Measurements from ENCODE around the gene TMEM143. TPM values are rescaled to one million over a fixed set of nuclear protein-coding genes. Genes with fewer than 3 reads are reported as not detected.
"Not testable (repeated sequence)": the region's sequence is repeated elsewhere in the genome, so short reads cannot be mapped to it uniquely, and the experiment has no call there.

The TMEM143 gene
- total and polyA plus RNA-seq, 2 donors = 4.6 to 10.3 TPM

DNA sequence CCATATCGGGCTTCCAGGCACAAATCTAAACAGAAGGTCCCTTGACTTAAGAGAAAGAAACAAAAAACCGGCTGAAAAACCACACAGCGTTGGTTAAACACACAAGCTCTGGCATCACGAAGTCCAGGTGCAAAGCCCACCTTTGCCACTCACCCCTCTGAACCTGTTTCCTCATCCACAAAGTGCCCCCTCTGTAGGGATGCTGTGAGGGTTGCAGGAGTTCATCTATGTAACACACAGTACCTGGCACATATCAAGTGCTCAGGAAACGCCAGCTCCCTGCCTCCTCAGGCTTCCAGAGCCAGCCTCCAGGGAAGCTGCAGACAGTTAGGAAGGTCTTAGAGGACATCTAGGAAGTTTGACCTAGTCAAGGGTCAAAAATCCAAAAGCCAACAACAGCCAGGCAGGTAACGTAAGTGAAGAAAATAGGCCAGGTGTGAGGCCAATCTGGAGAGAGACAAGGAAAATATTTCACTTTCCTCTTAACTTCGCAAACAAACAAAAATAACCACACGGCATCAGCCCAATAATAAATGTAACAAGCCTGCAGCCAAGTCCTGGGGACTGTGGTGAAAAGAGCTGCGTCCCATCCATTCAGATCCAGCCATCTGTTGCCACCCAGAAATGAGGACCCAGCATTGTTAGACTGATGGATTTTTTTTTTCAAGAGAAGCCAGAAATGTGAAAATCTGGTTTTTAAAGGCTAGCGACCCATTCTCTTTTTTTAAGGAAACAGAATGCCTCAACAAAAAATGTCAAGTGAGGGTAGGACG is 17.6 kb upstream of the TMEM143 start:
- Histone ChIP-seq H3K4me3 (ENCODE audit: low read length in 2 of 2) (no peak overlapping the region), H3K27me3 (ENCODE audit: control insufficient read depth in 2 of 2, insufficient read depth in 1 of 2, low read length in 1 of 2) (no peaks in the 10 kb centered on the region), H3K4me1 (ENCODE audit: control insufficient read depth in 2 of 2, insufficient read depth in 2 of 2, low read length in 2 of 2) (no peaks in the 10 kb centered on the region), H3K36me3 (ENCODE audit: control insufficient read depth in 2 of 2, insufficient read depth in 2 of 2, low read length in 1 of 2) (peaks cover 45 to 54% of the 10 kb centered on the region in 2 donors), H3K9me3 (ENCODE audit: control insufficient read depth in 2 of 2, insufficient read depth in 1 of 2, low read length in 1 of 2) (no peaks in the 10 kb centered on the region), H3K27ac (ENCODE audit: low read depth in 1 of 2, low read length in 1 of 2) (no peak overlapping the region)
- no peak for DNase-seq (ENCODE audit: low read depth in 6 of 9, low spot score in 9 of 9)
- WGBS = 97% methylated on average over 11 of the region's 11 CpGs

- Histone ChIP-seq H3K4me1 (ENCODE audit: control insufficient read depth in 2 of 2, insufficient read depth in 2 of 2, low read length in 2 of 2) (no peaks in the 10 kb centered on the region), H3K27me3 (ENCODE audit: control insufficient read depth in 2 of 2, insufficient read depth in 1 of 2, low read length in 1 of 2) (no peaks in the 10 kb centered on the region), H3K27ac (ENCODE audit: low read depth in 1 of 2, low read length in 1 of 2) (no peak overlapping the region), H3K36me3 (ENCODE audit: control insufficient read depth in 2 of 2, insufficient read depth in 2 of 2, low read length in 1 of 2) (peaks cover 26 to 32% of the 10 kb centered on the region in 2 donors), H3K4me3 (ENCODE audit: low read length in 2 of 2) (no peak overlapping the region), H3K9me3 (ENCODE audit: control insufficient read depth in 2 of 2, insufficient read depth in 1 of 2, low read length in 1 of 2) (no peaks in the 10 kb centered on the region)
- WGBS = 88% methylated on average over 5 of the region's 5 CpGs
- DNase-seq (ENCODE audit: low read depth in 6 of 9, low spot score in 9 of 9) = no peak
Measured at GRCh38 chr19:48379058-48379457, 15.3 kb upstream of the TMEM143 start.

DNA sequence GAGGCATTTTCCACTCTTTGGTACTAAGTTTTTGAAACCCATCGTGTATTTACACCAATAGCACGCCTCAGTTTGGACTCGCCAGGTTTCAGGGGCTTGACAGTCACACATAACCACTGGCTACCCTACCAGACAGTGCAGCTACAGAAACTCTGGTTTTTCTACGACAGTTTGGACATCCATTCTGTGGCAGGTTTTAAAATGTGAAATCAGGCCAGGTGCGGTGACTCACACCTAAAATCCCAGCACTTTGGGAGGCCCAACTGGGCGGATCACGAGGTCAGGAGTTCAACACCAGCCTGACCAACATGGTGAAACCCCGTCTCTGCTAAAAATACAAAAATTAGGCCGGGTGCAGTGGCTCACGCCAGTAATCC is 14.4 kb upstream of the TMEM143 start:
- peaks cover 18 to 23% of the 10 kb centered on the region in 2 donors for H3K36me3 ChIP-seq (ENCODE audit: control insufficient read depth in 2 of 2, insufficient read depth in 2 of 2, low read length in 1 of 2)
- H3K27ac ChIP-seq (ENCODE audit: low read depth in 1 of 2, low read length in 1 of 2) = no peak overlapping the region
- no peak for DNase-seq (ENCODE audit: low read depth in 6 of 9, low spot score in 9 of 9)
- no peaks in the 10 kb centered on the region for H3K4me1 ChIP-seq (ENCODE audit: control insufficient read depth in 2 of 2, insufficient read depth in 2 of 2, low read length in 2 of 2)
- peaks cover 0 to 3% of the 10 kb centered on the region in 2 donors for H3K27me3 ChIP-seq (ENCODE audit: control insufficient read depth in 2 of 2, insufficient read depth in 1 of 2, low read length in 1 of 2)
- H3K9me3 ChIP-seq (ENCODE audit: control insufficient read depth in 2 of 2, insufficient read depth in 1 of 2, low read length in 1 of 2) = no peaks in the 10 kb centered on the region
- no peak overlapping the region for H3K4me3 ChIP-seq (ENCODE audit: low read length in 2 of 2)
- 98% methylated on average over 10 of the region's 10 CpGs for WGBS

DNA sequence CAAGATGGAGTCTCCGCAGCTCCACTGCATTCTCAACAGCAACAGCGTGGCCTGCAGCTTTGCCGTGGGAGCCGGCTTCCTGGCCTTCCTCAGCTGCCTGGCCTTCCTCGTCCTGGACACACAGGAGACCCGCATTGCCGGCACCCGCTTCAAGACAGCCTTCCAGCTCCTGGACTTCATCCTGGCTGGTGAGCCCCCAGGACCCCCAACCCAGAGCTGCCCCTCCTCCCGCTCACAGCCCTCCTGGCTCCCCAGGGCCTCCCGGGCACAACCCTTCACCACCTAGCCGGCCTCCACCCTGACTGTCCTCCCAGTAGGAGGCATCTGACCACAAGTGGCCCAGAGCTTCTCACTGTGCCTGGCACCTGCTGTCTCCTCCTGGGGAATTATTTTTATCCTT is 9.8 kb upstream of the TMEM143 start:
- no peak overlapping the region for H3K4me3 ChIP-seq (ENCODE audit: low read length in 2 of 2)
- peaks cover 0 to 3% of the 10 kb centered on the region in 2 donors for H3K27me3 ChIP-seq (ENCODE audit: control insufficient read depth in 2 of 2, insufficient read depth in 1 of 2, low read length in 1 of 2)
- H3K27ac ChIP-seq (ENCODE audit: low read depth in 1 of 2, low read length in 1 of 2) = no peak overlapping the region
- no peaks in the 10 kb centered on the region for H3K36me3 ChIP-seq (ENCODE audit: control insufficient read depth in 2 of 2, insufficient read depth in 2 of 2, low read length in 1 of 2)
- no peak for DNase-seq (ENCODE audit: low read depth in 6 of 9, low spot score in 9 of 9)
- no peaks in the 10 kb centered on the region for H3K4me1 ChIP-seq (ENCODE audit: control insufficient read depth in 2 of 2, insufficient read depth in 2 of 2, low read length in 2 of 2)
- 96% methylated on average over 11 of the region's 11 CpGs for WGBS
- H3K9me3 ChIP-seq (ENCODE audit: control insufficient read depth in 2 of 2, insufficient read depth in 1 of 2, low read length in 1 of 2) = no peaks in the 10 kb centered on the region

DNA sequence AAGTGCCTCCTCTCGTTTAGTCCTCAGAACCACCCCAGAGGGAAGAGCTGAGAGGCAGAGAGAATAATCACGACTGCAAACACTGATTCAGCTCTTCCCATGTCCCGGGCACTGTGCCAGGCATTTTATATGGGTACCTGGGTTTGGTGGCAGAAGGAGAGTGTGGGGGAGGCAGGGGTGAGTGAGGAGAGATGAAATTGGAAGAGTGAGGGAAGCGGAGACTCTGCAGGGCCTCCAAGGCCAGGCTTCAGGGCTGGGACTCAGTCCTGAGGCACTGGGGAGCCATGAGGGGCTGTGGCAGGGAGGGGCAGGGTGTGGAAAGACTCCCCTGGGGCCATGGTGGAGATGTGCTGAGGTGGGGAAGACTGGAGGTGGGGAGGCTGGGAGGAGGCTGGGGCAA is 9.2 kb upstream of the TMEM143 start:
- DNase-seq (ENCODE audit: low read depth in 6 of 9, low spot score in 9 of 9) = no peak
- Histone ChIP-seq H3K4me1 (ENCODE audit: control insufficient read depth in 2 of 2, insufficient read depth in 2 of 2, low read length in 2 of 2) (no peaks in the 10 kb centered on the region), H3K27me3 (ENCODE audit: control insufficient read depth in 2 of 2, insufficient read depth in 1 of 2, low read length in 1 of 2) (peaks cover 0 to 3% of the 10 kb centered on the region in 2 donors)

GRCh38 chr19:48371771-48372170 is 8.0 kb upstream of the TMEM143 start:
- H3K27me3 ChIP-seq (ENCODE audit: control insufficient read depth in 2 of 2, insufficient read depth in 1 of 2, low read length in 1 of 2); H3K36me3 ChIP-seq (ENCODE audit: control insufficient read depth in 2 of 2, insufficient read depth in 2 of 2, low read length in 1 of 2); H3K4me3 ChIP-seq (ENCODE audit: low read length in 2 of 2); H3K27ac ChIP-seq (ENCODE audit: low read depth in 1 of 2, low read length in 1 of 2); DNase-seq (ENCODE audit: low read depth in 6 of 9, low spot score in 9 of 9); H3K4me1 ChIP-seq (ENCODE audit: control insufficient read depth in 2 of 2, insufficient read depth in 2 of 2, low read length in 2 of 2); H3K9me3 ChIP-seq (ENCODE audit: control insufficient read depth in 2 of 2, insufficient read depth in 1 of 2, low read length in 1 of 2): not testable (repeated sequence)
- WGBS = 97% methylated on average over 5 of the region's 5 CpGs

More for the DNA sequence above, 9.2 kb upstream of the TMEM143 start:
- 81% methylated on average over 4 of the region's 4 CpGs for WGBS
- H3K9me3 ChIP-seq (ENCODE audit: control insufficient read depth in 2 of 2, insufficient read depth in 1 of 2, low read length in 1 of 2) = no peaks in the 10 kb centered on the region
- no peaks in the 10 kb centered on the region for H3K36me3 ChIP-seq (ENCODE audit: control insufficient read depth in 2 of 2, insufficient read depth in 2 of 2, low read length in 1 of 2)
- H3K27ac ChIP-seq (ENCODE audit: low read depth in 1 of 2, low read length in 1 of 2) = no peak overlapping the region
- no peak overlapping the region for H3K4me3 ChIP-seq (ENCODE audit: low read length in 2 of 2)

DNA sequence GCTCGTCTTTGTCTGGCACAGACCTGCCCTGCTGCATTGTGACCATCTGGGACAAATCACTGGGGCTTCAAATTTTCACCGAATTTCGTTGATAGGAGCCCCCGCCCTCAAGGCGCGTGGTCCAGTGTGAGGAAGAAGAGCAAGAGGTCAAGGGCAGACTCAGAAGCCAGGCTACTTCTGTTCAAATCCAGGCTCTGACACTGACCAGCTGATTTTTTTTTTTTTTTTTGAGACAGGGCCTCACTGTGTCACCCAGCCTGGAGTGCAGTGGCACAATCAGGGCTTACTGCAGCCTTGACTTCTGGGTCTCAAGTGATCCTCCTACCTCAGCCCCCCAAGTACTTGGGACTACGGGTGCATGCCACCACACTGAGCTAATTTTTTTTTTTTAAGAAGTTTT is 7.6 kb upstream of the TMEM143 start:
- DNase-seq (ENCODE audit: low read depth in 6 of 9, low spot score in 9 of 9) = no peak
- H3K4me1 ChIP-seq (ENCODE audit: control insufficient read depth in 2 of 2, insufficient read depth in 2 of 2, low read length in 2 of 2) = no peaks in the 10 kb centered on the region
- 91% methylated on average over 7 of the region's 7 CpGs for WGBS
- H3K27me3 ChIP-seq (ENCODE audit: control insufficient read depth in 2 of 2, insufficient read depth in 1 of 2, low read length in 1 of 2) = peaks cover 0 to 3% of the 10 kb centered on the region in 2 donors
- no peak overlapping the region for H3K27ac ChIP-seq (ENCODE audit: low read depth in 1 of 2, low read length in 1 of 2)
- no peaks in the 10 kb centered on the region for H3K36me3 ChIP-seq (ENCODE audit: control insufficient read depth in 2 of 2, insufficient read depth in 2 of 2, low read length in 1 of 2)
- no peaks in the 10 kb centered on the region for H3K9me3 ChIP-seq (ENCODE audit: control insufficient read depth in 2 of 2, insufficient read depth in 1 of 2, low read length in 1 of 2)
- no peak overlapping the region for H3K4me3 ChIP-seq (ENCODE audit: low read length in 2 of 2)

DNA sequence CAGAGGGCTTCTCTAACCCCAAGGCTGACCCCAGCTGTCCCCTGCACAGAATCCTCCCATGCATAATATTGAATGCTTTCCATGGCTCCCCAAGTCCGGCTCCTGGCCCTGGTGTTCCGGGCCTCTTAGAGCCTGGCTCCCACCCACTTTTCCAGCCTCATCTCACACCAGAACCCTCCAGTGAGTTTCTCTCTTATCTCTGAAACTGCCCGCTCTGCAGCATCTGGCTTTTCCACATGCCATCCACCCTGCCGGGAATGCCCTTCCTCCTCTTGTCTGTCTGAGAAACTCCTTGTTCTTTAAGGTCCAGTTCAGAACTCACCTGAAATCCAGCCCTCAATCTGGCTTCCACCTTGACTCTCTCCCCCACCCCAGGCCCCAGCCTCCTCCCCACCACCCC is 7.2 kb upstream of the TMEM143 start:
- DNase-seq (ENCODE audit: low read depth in 6 of 9, low spot score in 9 of 9) = no peak
- 98% methylated on average over 4 of the region's 4 CpGs for WGBS
- H3K27me3 ChIP-seq (ENCODE audit: control insufficient read depth in 2 of 2, insufficient read depth in 1 of 2, low read length in 1 of 2) = peaks cover 0 to 3% of the 10 kb centered on the region in 2 donors
- H3K4me3 ChIP-seq (ENCODE audit: low read length in 2 of 2) = no peak overlapping the region
- no peaks in the 10 kb centered on the region for H3K9me3 ChIP-seq (ENCODE audit: control insufficient read depth in 2 of 2, insufficient read depth in 1 of 2, low read length in 1 of 2)
- no peaks in the 10 kb centered on the region for H3K4me1 ChIP-seq (ENCODE audit: control insufficient read depth in 2 of 2, insufficient read depth in 2 of 2, low read length in 2 of 2)
- H3K36me3 ChIP-seq (ENCODE audit: control insufficient read depth in 2 of 2, insufficient read depth in 2 of 2, low read length in 1 of 2) = no peaks in the 10 kb centered on the region
- no peak overlapping the region for H3K27ac ChIP-seq (ENCODE audit: low read depth in 1 of 2, low read length in 1 of 2)

GRCh38 chr19:48368936-48369335 is 5.2 kb upstream of the TMEM143 start:
- H3K27me3 ChIP-seq (ENCODE audit: control insufficient read depth in 2 of 2, insufficient read depth in 1 of 2, low read length in 1 of 2) = peaks cover 0 to 3% of the 10 kb centered on the region in 2 donors
- H3K4me1 ChIP-seq (ENCODE audit: control insufficient read depth in 2 of 2, insufficient read depth in 2 of 2, low read length in 2 of 2) = peaks cover 3 to 9% of the 10 kb centered on the region in 2 donors
- no peak for DNase-seq (ENCODE audit: low read depth in 6 of 9, low spot score in 9 of 9)
- H3K27ac ChIP-seq (ENCODE audit: low read depth in 1 of 2, low read length in 1 of 2) = no peak overlapping the region
- H3K4me3 ChIP-seq (ENCODE audit: low read length in 2 of 2) = no peak overlapping the region
- WGBS = 95% methylated on average over 14 of the region's 14 CpGs
- H3K36me3 ChIP-seq (ENCODE audit: control insufficient read depth in 2 of 2, insufficient read depth in 2 of 2, low read length in 1 of 2) = no peaks in the 10 kb centered on the region
- H3K9me3 ChIP-seq (ENCODE audit: control insufficient read depth in 2 of 2, insufficient read depth in 1 of 2, low read length in 1 of 2) = no peaks in the 10 kb centered on the region

Measured in thymus (tissue), 11 donors.